Measurements from ENCODE around the gene RBMY1J.
"Not testable (repeated sequence)": the region's sequence is repeated elsewhere in the genome, so short reads cannot be mapped to it uniquely, and the experiment has no call there.

The RBMY1J gene

DNA sequence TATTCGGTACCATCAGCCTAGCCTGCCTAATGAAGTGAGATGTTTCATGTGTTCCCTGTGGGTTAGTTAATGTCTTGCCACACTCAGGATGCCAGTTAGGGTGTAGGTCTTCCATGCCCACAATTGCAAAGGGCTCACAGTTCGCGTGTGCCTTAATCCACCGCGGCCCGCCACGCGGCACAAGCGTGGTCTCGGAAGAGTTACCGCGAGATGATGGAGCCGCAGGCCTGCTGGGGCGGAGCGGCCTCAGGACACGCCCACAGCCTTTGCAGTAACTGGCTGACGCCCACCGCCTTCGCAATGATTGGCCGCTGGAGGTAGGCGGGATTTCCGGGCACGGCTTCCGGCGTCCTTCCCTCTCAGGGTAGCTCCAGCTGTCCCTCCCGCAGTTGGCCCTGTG lies at the start of gene RBMY1J:
Gene RBMY1J, plus strand, starts transcription at position 301 of the 400 bp plus-strand sequence. CDS start 2,038 bp downstream, outside the sequence.
- not testable (repeated sequence) for H3K27me3 Mint-ChIP-seq; H3K36me3 Mint-ChIP-seq; H3K27ac Mint-ChIP-seq; H3K9me3 Mint-ChIP-seq; H3K4me1 Mint-ChIP-seq; ATAC-seq (replicated peaks); DNase-seq; H3K4me3 Mint-ChIP-seq

DNA sequence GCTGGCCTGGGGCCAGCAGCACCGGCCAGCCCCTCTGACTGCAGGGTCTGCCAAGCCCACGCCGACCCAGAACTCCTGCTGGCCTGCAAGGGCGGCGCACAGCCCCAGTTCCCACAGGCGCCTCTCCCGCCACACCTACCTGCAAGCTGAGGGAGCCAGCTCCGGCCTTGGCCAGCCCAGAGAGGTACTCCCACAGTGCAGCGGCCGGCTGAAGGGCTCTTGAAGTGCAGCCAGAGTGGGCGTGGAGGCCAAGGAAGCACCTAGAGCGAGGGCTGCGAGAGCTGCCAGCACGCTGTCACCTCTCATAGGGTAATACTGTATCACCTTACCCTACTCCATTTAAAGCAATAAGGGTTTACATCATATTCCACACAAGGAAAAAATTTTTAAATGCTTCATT lies 35.8 kb upstream of the RBMY1J start:
- H3K4me3 Mint-ChIP-seq, result no peak overlapping the region
- ATAC-seq (replicated peaks), result no peak
- no peak for DNase-seq
- no peak overlapping the region for H3K27ac Mint-ChIP-seq
- no peaks in the 10 kb centered on the region for H3K36me3 Mint-ChIP-seq
- H3K4me1 Mint-ChIP-seq, result no peaks in the 10 kb centered on the region
- H3K9me3 Mint-ChIP-seq, result no peaks in the 10 kb centered on the region
- no peaks in the 10 kb centered on the region for H3K27me3 Mint-ChIP-seq

DNA sequence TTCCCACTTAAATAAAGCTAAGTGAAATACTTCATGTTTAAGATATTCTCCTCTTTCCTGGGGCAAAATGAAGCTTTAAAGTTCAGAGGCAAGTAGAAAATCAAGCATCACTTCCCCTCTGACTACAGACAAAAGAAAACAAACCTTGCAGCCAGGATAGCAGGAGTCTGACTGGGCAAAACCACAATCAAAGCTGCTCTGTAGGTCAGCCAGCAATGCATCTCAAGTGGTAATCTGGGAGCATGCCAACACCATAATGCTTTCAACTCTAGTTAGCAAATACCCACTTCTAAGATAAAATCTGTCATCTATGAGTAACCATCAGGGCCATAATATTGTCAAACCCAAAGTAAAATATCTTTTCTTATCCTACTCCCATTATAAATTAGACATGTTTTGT lies 32.6 kb upstream of the RBMY1J start:
- ATAC-seq (replicated peaks), result no peak
- H3K27me3 Mint-ChIP-seq, result no peaks in the 10 kb centered on the region
- no peak overlapping the region for H3K4me3 Mint-ChIP-seq
- no peaks in the 10 kb centered on the region for H3K9me3 Mint-ChIP-seq
- H3K36me3 Mint-ChIP-seq, result no peaks in the 10 kb centered on the region
- H3K4me1 Mint-ChIP-seq, result no peaks in the 10 kb centered on the region
- no peak overlapping the region for H3K27ac Mint-ChIP-seq
- DNase-seq, result no peak

DNA sequence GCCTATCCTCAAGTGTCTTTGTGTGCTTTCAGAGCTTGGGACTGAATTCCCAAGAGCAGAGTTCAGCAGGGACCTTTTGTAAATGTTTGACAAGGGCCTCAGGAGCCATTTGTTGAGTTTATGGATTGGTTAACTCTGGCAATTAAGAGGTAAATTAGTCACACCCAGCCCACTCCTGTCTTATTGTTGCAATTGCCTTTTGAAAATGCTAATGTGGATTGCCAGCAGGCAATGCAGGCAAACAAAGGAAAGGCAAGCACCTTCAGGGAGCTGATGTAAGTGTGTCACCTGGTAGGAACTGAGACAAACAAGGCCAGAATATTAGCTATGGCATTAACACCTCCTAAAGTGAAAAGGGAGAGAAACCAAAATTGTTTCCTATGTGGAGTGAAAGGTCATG lies 29.7 kb upstream of the RBMY1J start:
- DNase-seq, result no peak
- Mint-ChIP-seq H3K27me3 (no peaks in the 10 kb centered on the region), H3K27ac (no peak overlapping the region), H3K9me3 (no peaks in the 10 kb centered on the region), H3K4me1 (no peaks in the 10 kb centered on the region), H3K4me3 (no peak overlapping the region), H3K36me3 (no peaks in the 10 kb centered on the region)
- ATAC-seq (replicated peaks), result no peak

DNA sequence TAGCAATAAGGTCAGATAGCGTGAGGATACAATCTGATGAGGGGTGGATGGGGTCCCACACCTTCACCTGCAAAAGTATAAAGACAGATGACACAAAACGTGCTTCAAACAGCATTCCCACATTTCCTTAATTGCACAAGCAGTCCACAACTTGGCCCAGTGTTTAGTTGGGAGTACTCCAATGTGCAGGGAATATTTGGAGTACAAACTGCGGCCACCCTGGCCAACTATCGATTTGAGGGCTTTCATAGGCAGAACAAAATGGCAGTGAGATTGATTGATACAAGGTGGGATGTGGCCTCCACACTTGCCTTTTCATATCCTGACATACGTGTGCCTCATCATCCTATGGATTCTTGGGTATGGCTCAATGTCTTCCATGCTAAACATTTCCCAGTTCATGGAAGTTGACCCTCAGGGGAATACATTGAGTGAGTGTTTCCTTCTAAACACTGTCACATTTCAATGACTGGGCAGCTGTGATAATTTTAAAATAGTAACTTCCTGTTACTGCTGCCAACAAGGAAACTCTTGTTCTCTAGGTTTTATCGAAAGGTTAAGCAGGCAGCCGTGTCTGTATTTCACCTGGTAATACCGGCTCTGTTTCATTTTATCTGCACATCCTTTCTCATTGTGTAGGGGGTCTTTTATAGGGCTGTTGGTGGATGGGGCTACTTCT lies 41.6 kb downstream of the RBMY1J start:
- not testable (repeated sequence) for H3K27me3 Mint-ChIP-seq; DNase-seq; H3K4me1 Mint-ChIP-seq; H3K4me3 Mint-ChIP-seq; H3K36me3 Mint-ChIP-seq; ATAC-seq (replicated peaks); H3K9me3 Mint-ChIP-seq; H3K27ac Mint-ChIP-seq

DNA sequence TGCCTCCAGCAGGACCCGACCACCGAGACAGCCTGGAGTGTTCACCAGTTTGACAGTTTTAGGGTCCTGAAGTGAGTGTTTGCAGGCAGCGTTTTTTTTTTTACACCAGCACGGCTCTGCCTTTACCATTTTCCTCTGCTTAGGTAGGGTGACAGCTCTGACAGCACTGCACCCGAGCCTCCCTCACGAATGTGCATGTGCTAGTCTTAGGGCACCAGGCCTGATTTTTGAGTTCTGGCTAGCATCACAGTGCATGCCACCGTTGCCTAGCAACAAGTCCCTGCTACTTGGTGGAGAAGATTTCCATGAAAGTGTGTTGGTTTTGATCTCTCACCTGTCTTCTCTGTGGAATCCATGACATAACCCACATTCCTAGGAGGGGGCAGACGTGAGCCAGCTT lies 52.3 kb downstream of the RBMY1J start:
- DNase-seq; H3K4me3 Mint-ChIP-seq; H3K36me3 Mint-ChIP-seq; H3K27ac Mint-ChIP-seq; H3K4me1 Mint-ChIP-seq; H3K27me3 Mint-ChIP-seq; ATAC-seq (replicated peaks); H3K9me3 Mint-ChIP-seq: not testable (repeated sequence)

DNA sequence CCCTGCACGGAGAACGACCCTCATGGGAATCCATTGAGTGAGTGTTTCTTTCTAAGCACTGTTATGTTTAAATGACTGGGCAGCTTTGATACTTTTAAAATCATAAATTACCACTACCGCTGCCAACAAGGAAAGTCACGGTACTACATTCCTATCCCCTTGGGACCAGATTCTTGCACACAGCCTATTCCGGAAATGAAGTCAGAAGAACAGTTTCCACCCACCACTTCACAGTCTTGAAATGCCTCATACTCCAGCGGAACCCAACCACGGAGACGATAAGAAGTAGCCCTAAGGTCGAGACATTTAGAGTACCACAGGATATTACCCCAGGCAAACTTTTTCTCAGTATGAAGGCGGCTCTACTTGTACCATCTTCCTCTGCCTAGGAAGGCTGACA lies 58.8 kb downstream of the RBMY1J start:
- H3K27me3 Mint-ChIP-seq; H3K4me1 Mint-ChIP-seq; H3K9me3 Mint-ChIP-seq; ATAC-seq (replicated peaks); DNase-seq; H3K4me3 Mint-ChIP-seq; H3K36me3 Mint-ChIP-seq; H3K27ac Mint-ChIP-seq: not testable (repeated sequence)
